Mesothelial cell of epicardium (in vitro differentiated cells): Measurements from ENCODE around the gene CCDC197. TPM values are rescaled to one million over a fixed set of nuclear protein-coding genes. Genes with fewer than 3 reads are reported as not detected.

Source experiments
- DNase-seq, 2 experiments: peaks; one replicate each; pipeline ENCODE4 v3.0.0; 2021; ENCODE audit warnings: low spot score in 2 of 2; ENCODE audit not compliant: unreplicated experiment in 2 of 2
- H3K27ac Mint-ChIP-seq: 2 replicates; pipeline ENCODE4 v1.8.0; 2021; ENCODE audit warnings: mixed read lengths
- H3K27me3 Mint-ChIP-seq: 2 replicates; pipeline ENCODE4 v1.8.0; 2021; ENCODE audit warnings: low read depth, mixed read lengths
- H3K36me3 Mint-ChIP-seq: 2 replicates; pipeline ENCODE4 v1.8.0; 2021; ENCODE audit warnings: mixed read lengths
- H3K4me1 Mint-ChIP-seq: 2 replicates; pipeline ENCODE4 v1.8.0; 2021; ENCODE audit warnings: mixed read lengths
- H3K4me3 Mint-ChIP-seq: 2 replicates; pipeline ENCODE4 v1.8.0; 2021; ENCODE audit warnings: mild to moderate bottlenecking, moderate library complexity, mixed read lengths
- H3K9me3 Mint-ChIP-seq: 2 replicates; pipeline ENCODE4 v1.8.0; 2021; ENCODE audit warnings: mixed read lengths
- microRNA-seq: library from miRNA; unstranded; fragments of <30 nt; microRNA quantifications from one replicate; pipeline ENCODE4 v1.2.0, GENCODE V29; 2021; ENCODE audit warnings: inconsistent platforms, mixed read lengths
- total RNA-seq: library from RNA; stranded (reverse); gene quantifications from 3 replicates; pipeline ENCODE4 v1.2.1, GENCODE V29; 2021
- TF ChIP-seq, protein P1 (sequence below): fragments of 200-600 bp; sonication (generic); IDR thresholded peaks from one replicate; pipeline ENCODE4 v1.5.0; 2021; ENCODE audit warnings: antibody characterized with exemption; ENCODE audit not compliant: unreplicated experiment

Gene CCDC197
- total RNA-seq, 1 donor from 2014 or later, result not detected

DNA sequence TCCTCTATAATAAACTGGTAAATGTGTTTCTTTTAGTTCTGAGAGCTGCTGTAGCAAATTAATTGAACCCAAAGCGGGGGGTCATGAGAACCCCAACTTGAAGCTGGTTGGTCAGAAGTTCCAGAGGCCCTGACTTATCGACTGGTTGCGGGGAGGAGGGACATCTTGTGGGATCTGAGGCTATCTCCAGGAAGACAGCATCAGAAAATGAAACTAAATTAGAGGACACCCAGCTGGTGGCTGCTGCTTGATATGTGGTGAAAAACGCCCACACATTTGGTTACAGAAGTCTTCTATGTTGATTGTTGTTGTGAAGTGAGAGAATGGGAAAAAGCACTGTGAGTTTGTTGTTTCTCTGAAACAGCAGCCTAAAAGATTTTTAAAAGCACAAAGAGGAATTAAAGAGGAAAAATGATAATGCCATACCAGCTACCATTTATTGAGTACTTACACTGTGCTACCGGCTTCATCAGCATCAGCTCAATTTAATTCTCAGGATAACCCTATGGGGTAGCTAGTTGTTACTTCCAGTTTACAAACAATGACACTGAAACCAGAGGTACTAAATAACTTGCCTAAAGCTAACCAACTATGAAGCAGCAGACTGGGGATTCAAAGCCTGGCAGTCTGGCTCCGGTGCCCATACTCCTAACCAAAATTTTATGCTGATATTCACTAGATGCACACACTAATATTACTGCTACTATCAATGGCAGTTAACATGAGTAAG lies 59.6 kb downstream of the CCDC197 start:
- H3K27ac Mint-ChIP-seq, result no peak overlapping the region

DNA sequence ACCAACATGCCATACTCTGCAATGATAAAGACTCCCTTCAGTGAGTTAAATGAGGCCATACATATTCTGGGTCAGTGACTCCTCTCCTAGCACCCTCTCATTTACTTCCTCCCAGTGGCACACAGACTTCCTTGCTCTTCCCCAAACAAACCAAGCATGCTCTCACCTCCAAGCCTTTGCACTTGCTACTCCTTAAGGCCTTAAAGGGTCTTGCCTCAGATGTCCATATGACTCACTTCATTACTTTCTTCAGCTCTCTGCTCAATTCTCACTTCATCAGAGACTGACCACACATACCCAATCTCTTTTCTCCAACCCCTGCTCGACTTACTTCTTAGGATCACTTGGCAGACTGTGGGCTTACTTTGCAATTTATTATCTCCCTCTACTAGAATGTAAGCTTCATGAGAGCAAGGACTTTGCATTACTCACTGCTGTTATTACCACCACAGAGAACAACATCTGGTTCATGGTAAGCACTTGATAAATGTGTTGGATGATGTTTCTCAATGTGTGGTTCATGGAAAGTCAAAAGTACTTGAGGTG lies 61.1 kb downstream of the CCDC197 start:
- TF ChIP-seq, protein P1, sequence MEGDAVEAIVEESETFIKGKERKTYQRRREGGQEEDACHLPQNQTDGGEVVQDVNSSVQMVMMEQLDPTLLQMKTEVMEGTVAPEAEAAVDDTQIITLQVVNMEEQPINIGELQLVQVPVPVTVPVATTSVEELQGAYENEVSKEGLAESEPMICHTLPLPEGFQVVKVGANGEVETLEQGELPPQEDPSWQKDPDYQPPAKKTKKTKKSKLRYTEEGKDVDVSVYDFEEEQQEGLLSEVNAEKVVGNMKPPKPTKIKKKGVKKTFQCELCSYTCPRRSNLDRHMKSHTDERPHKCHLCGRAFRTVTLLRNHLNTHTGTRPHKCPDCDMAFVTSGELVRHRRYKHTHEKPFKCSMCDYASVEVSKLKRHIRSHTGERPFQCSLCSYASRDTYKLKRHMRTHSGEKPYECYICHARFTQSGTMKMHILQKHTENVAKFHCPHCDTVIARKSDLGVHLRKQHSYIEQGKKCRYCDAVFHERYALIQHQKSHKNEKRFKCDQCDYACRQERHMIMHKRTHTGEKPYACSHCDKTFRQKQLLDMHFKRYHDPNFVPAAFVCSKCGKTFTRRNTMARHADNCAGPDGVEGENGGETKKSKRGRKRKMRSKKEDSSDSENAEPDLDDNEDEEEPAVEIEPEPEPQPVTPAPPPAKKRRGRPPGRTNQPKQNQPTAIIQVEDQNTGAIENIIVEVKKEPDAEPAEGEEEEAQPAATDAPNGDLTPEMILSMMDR, result no peak

More for the DNA sequence above, 59.6 kb downstream of the CCDC197 start:
- TF ChIP-seq, protein P1, result no peak
- Mint-ChIP-seq H3K4me3 (no peak overlapping the region), H3K27me3 (no peaks in the 10 kb centered on the region), H3K4me1 (no peaks in the 10 kb centered on the region), H3K36me3 (peaks cover 56% of the 10 kb centered on the region), H3K9me3 (no peaks in the 10 kb centered on the region)
- no peak for DNase-seq

More for the DNA sequence above, 61.1 kb downstream of the CCDC197 start:
- peaks cover 48% of the 10 kb centered on the region for H3K36me3 Mint-ChIP-seq
- no peaks in the 10 kb centered on the region for H3K27me3 Mint-ChIP-seq
- H3K4me1 Mint-ChIP-seq, result no peaks in the 10 kb centered on the region
- no peak overlapping the region for H3K4me3 Mint-ChIP-seq
- no peaks in the 10 kb centered on the region for H3K9me3 Mint-ChIP-seq
- H3K27ac Mint-ChIP-seq, result no peak overlapping the region
- no peak for DNase-seq

Small RNAs within 50 kb of the gene (microRNA-seq; reads per million reads assigned to microRNA genes)
- not detected for gene MIR4506

Other genes starting within 250 kb of the CCDC197 start
- 1.5 to 2.3 TPM (median 2.0 TPM) in 3 replicates for gene PRIMA1, start 208.8 kb upstream of the CCDC197 start, total RNA-seq
- gene FAM181A, start 70.0 kb upstream of the CCDC197 start, total RNA-seq, result not detected in 3 replicates
- 1.2 to 1.9 TPM (median 1.5 TPM) in 3 replicates for gene ASB2, start 20.7 kb upstream of the CCDC197 start, total RNA-seq
- gene OTUB2, start 29.0 kb downstream of the CCDC197 start, total RNA-seq, result 6.0 to 6.6 TPM (median 6.6 TPM) in 3 replicates
- 151 to 159 TPM (median 157 TPM) in 3 replicates for gene DDX24, start 83.9 kb downstream of the CCDC197 start, total RNA-seq
- 31.3 to 33.9 TPM (median 33.1 TPM) in 3 replicates for gene IFI27L1, start 84.0 kb downstream of the CCDC197 start, total RNA-seq
- gene IFI27, start 113.4 kb downstream of the CCDC197 start, total RNA-seq, result 6.1 to 9.4 TPM (median 8.0 TPM) in 3 replicates
- 28.5 to 36.2 TPM (median 35.8 TPM) in 3 replicates for gene IFI27L2, start 132.3 kb downstream of the CCDC197 start, total RNA-seq
- gene PPP4R4, start 177.0 kb downstream of the CCDC197 start, total RNA-seq, result 0.29 to 0.64 TPM (median 0.54 TPM) in 3 replicates